A549 (cell line): ENCODE measurements around the gene ZFPM1.

Experiments used
- CHD4 ChIP-seq: fragments of 200-600 bp; sonication (generic); IDR thresholded peaks from 2 replicates; pipeline ENCODE4 v1.6.1; 2016; ENCODE audit warnings: antibody characterized with exemption, mild to moderate bottlenecking, borderline replicate concordance
- CTCF ChIP-seq: fragments of >200 bp; sonication (Bioruptor Twin); formaldehyde crosslinking; IDR thresholded peaks from 3 replicates; pipeline ENCODE4 v1.5.1; 2016
- HMGXB4 ChIP-seq: fragments of 250-450 bp; sonication (Bioruptor Pico); IDR thresholded peaks from 2 replicates; pipeline ENCODE4 v1.5.0; 2021; ENCODE audit warnings: mild to moderate bottlenecking, moderate library complexity, borderline replicate concordance
- POLR2A ChIP-seq: IDR thresholded peaks from 2 replicates; pipeline ENCODE4 v1.6.1; 2012; ENCODE audit warnings: mild to moderate bottlenecking, low read length
- RFX5 ChIP-seq: fragments of 450-650 bp; IDR thresholded peaks from 2 replicates; pipeline ENCODE4 v1.7.1; 2014; ENCODE audit warnings: antibody characterized with exemption, mild to moderate bottlenecking, moderate library complexity
- RNF2 ChIP-seq: fragments of 200-600 bp; sonication (generic); IDR thresholded peaks from 2 replicates; pipeline ENCODE4 v1.6.1; 2016; ENCODE audit warnings: low read depth, mild to moderate bottlenecking, antibody characterized with exemption, moderate library complexity, borderline replicate concordance
- ZFP36 ChIP-seq: fragments of 450-650 bp; IDR thresholded peaks from 2 replicates; pipeline ENCODE4 v1.6.1; 2014; ENCODE audit warnings: borderline replicate concordance; ENCODE audit not compliant: partially characterized antibody

GRCh38 chr16:88434746-88435145 lies 18.3 kb upstream of the ZFPM1 start:
- TF ChIP-seq CTCF (no peak), CHD4 (no peak), ZFP36 (no peak), RNF2 (no peak), HMGXB4 (no peak), POLR2A (no peak), RFX5 (no peak)
